HG02852 (cell line): ENCODE measurements around the gene ATP6V0B.

Experiments used
- ATAC-seq: cut with Tn5 transposase; IDR thresholded peaks from one replicate; pipeline ENCODE4 v1.9.1; 2021; ENCODE audit warnings: mild to moderate bottlenecking, moderate library complexity; ENCODE audit not compliant: unreplicated experiment

ATP6V0B gene

DNA sequence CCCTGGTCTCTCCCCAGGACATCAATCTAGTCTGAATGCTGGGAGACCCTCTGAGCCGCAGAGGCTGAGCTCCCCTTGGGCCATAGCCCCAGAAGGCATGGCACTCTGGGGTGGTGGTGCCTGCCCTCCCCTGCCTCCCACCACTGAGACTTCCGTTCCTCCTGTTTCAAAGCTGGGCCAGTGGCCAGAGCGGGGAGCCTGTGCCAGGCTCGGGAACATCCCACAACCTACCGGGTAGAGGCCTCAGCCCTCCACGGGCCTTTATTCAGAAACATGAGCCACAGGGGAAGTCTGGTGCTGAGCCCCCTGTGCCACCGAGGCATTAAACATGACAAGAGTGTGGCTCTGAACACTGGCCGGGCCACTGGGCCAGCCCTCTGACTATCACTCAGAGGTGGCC lies 24.7 kb downstream of the ATP6V0B start:
- no peak for ATAC-seq

- ATAC-seq: no peak
Observed at GRCh38 chr1:44000122-44000665, 25.4 kb downstream of the ATP6V0B start.

DNA sequence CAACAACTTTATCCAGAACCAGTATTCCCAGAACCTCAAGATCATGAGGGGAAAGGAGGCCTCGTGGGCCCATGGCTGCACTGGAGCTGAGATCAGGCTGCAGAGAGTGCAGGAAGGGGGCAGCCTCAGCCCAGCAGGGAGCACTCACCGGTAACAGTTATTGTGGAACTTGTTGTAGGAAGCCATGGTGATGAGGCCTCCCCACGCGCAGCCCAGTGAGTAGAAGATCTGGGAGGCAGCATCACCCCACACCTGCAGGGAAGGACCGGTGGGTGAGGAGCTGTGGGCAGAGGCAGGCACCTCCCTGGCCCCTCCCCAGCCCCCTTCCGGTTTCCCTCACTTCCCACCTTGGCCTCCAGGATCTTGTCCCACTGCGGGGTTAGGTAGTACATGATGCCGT lies 27.4 kb downstream of the ATP6V0B start:
- ATAC-seq: no peak

DNA sequence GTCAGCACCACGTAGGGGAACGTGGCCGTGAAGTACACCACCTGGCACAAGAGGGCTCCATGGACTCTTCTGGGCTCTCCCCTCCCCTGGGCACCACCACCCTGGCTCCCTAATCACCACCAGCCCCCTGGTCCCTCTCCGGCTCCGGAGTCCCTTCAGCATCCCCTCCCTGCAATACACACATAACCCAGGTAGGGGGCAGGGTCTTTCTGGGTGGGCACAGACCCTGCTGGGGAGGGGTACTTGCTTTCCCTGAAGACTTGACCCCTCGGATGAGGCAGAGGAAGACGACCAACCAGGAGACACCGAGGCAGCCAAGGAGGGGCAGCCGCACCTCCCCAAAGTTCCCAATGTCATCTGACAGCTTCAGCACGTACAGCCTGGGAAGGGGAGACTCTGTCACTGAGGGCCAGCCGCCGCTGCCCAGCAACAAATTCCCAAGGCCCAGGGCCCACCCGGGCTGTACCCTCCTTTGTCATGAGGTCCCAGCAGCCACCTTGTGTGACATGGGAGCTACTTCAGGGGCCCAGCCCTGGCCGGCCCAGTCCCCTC lies 27.9 kb downstream of the ATP6V0B start:
- ATAC-seq: no peak

DNA sequence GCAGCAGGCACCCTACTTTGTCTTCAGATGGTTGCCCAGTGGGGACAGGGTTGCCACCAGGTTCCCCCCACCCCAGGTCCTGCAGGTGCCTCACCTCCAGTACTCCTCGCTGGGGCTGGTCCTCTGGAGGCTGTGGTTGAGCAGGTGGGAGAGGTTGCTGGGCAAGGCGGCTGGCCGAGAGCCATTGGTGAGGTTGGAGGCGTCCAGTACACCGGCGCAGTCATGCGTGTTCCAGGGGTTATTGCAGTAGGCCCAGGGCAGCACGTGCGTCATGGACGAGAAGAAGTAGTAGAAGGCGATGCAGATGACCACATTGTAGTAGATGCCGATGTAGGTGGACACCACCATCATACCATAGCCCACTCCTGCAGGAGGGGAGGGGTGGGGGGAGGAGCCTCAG lies 33.5 kb downstream of the ATP6V0B start:
- no peak for ATAC-seq

DNA sequence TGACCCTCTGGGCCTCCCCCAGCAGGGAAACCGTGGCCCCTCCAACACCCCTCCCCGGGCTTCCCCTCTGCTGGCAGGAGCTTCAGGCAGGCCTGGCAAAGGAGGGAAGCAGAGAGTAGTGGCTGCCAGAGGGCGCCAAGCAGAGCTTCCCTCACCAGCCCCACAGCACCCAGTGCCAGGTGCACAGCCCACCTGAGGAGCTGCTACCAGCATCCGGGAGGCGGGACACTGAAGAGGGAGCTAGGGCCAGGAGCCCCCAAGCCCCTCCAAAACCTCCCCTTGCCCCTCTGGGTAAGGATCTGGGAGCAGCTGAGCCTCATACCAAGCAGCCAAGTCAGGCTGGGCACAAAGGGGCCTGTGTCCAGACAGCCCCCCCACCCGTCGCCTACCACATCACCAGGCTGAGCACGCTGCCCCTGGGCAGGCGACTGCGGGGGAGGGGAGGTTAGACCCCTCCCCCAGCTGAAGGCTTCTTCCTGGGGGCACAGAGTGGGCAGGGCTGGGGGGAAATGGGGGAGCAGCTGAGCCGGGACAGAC lies 36.2 kb downstream of the ATP6V0B start:
- no peak for ATAC-seq

DNA sequence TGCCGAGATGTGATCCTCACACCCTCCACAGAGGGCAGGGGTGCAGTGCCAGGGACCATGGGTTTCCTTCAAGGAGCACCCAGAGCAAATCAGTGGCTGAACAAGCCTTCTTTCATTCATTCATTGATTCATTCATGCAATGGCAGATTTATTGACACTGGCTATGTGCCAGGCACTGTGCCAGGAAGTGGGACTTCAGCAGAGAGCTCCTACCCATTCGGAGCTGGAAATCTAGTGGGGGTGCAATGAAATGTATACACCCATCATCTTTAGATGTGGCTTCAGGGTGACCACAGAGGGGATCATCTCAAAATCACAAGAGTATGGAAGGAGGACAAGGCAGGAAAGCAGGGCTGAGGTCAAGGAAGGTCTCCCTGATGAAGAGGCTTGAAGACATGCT lies 37.6 kb downstream of the ATP6V0B start:
- ATAC-seq: no peak

DNA sequence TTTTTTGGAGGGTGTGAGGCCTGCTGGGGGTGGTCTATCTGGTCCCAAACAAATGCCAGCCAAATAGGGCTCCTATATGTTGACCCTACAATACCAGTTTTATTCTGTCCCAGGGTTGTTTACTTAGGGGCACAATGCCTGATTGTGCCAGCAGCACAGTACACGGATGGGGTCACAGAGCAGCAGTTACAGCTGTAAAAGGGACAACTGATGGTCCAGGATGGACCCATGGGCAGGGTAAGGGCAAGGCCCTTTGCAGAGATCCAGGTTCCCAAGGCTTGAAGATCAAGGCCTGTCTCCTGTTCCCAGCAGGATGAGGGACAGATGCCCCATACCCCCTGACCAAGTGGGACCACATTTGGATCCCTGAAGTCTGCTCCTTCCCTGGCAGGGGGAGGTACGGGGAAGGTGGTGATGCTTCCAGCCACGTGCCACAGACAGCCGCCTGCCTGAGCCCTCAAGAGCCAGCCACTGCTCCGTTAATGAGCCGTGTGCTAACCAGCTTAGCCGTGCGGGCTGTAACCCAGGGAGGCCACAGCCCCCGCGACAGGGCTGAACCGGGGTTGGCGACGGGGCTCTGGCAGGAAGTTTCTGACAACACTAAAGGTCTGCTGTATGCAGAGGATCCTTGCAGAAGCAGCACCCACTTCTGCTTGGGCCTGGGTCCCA lies 38.3 kb downstream of the ATP6V0B start:
- no peak for ATAC-seq

GRCh38 chr1:44013949-44014348 lies 39.2 kb downstream of the ATP6V0B start:
- ATAC-seq: no peak

DNA sequence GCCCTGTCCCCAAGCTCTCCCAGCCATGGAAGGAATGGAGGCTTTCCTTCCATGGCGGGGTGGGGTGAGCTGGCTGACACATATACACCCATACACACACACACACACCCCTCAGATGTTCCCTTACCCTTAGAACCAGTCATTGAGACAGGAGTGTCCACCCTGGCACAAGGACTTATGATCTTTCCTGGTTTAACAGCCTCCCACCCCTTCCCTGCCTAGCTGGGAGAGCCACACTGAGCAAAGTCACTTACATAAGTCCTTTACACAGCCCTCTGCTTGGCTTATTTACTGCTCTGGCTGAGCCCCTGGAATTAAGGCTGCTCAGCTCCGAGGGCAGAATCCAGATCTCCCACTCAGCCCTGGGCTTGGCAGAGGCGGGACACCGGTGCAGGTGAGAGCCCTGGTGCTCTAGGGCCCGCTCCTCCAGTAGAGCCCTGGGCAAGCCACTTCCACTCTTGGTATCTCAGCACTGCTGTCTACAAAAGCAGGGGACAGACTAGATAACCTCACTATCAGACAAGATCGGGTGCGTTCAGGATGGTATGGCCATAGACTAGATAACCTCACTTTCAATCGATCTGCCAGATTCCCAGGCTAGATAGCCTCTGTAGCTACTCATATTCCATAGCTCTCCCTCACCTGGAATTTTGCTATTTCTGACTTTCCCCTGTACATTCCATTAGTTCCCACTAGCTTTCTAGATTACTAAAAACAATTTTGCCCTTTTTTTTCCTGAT lies 39.8 kb downstream of the ATP6V0B start:
- no peak for ATAC-seq

GRCh38 chr1:44015206-44015605 lies 40.4 kb downstream of the ATP6V0B start:
- ATAC-seq: no peak

DNA sequence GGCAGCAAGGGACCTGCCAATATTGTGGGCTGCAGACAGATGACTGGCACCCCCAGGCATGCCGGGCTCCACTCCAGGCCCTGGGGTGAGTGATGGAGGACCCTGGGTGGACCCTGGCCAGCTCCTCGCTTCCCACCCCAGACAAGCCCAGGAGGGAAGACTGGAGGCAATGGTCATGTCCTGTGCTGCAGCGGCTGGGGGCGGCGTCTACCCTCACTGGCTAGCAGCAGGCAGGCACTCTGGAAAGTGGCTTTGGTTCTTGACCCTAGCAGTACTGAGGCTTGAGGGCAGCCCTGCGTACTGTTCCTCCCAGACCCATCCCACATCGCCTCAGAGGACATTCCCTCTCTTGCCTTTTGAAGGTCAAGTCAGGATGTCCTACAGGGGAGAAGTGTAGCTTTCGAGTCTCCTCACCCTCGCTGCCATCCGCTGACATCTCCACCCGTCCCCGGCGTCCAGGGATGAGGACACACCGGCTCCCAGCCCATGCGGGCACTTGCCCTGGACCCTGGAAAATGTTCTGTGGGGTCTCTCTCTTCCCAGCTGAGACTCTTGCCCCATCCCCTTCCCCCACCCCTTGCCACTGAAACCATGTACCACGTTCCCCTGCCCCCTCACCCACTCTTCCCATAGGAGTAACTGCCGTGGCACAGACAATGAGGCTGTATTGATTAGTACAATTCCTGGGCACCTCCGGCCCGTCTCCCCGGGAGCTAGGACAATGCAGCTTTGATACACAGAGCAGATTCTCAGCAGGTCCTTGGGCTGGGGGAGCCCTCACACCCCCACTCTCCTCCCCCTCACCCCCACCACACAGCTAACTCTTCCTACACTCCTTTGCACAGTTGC lies 41.5 kb downstream of the ATP6V0B start:
- ATAC-seq: no peak

GRCh38 chr1:44016890-44017400 lies 42.2 kb downstream of the ATP6V0B start:
- no peak for ATAC-seq

DNA sequence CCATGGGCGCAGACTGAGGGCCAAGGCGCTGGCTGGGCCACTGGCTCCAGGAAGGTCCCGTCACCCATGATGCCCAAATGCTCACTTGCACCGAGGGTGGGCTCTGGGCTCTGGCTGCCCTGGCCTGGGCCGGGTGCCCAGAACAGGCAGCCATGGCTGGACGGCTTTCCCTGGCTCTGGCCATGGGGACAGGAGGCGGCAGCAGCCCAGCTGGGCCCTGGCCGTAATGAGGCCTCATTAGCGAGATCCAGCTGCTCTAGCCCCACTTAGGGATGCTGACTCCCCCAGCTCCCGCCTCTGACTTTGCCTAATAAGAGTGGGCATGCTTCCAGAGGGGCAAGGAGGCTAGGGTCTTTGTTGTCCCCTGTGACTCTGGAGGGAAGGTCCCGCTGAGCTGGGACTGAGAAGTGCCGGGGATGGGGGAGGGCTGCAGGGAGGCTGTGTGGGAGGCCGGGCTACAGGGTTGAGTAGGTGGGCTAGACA lies 44.7 kb downstream of the ATP6V0B start:
- ATAC-seq: no peak

DNA sequence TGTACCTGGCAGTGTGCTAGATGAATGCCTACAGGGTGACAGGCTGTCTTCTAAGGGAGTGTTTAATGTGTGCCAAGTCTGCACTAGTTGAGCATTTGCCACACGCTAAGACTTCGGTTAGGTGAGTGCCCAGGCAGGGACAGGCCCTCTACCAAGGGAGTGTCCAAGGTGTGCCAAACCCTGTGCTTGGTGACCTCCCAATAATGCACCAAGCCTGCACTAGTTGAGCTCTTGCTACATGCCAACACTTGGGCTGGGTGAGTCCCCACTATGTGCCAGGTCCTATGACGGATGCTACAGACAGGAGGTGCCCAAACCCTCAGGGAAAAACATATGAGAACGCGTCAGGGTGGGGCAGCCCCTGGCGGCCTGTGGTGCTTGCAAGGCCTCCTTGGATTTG lies 45.7 kb downstream of the ATP6V0B start:
- no peak for ATAC-seq

GRCh38 chr1:44021156-44021555 lies 46.4 kb downstream of the ATP6V0B start:
- no peak for ATAC-seq

DNA sequence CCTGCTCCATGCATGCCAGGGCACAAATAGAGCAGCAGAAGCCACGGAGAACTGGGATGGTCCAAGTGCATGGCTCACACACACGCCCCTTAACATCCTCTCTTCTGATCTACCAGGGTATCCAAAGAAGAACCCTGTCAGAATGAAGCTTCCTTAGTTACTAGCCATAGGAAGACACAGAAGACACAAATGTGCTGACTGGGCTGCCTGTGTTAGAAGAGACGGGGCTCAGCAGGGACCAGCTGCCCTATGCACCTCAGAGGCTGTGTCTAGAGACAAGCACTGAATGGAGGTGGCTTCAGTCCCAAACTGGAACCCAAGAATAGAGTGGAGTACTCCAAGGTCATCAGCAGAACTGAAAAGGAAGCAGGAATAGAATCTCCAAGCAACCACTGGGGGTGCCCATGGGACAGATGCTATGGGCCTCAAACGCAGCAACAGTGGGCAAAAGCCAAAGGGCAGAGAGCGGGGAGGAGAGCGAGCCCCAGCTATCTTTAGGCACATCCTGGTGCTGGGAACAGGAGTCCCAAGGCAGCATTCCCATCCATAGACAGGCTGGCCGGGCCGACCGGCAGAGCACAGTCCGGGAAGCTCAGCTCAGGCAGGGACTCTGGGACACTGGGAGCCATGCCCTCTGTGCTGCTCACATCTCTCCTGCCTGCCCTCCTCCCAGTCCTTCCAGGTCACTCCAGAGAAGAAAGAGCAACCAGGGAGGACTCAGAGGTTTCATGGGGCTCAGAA lies 47.0 kb downstream of the ATP6V0B start:
- no peak for ATAC-seq

DNA sequence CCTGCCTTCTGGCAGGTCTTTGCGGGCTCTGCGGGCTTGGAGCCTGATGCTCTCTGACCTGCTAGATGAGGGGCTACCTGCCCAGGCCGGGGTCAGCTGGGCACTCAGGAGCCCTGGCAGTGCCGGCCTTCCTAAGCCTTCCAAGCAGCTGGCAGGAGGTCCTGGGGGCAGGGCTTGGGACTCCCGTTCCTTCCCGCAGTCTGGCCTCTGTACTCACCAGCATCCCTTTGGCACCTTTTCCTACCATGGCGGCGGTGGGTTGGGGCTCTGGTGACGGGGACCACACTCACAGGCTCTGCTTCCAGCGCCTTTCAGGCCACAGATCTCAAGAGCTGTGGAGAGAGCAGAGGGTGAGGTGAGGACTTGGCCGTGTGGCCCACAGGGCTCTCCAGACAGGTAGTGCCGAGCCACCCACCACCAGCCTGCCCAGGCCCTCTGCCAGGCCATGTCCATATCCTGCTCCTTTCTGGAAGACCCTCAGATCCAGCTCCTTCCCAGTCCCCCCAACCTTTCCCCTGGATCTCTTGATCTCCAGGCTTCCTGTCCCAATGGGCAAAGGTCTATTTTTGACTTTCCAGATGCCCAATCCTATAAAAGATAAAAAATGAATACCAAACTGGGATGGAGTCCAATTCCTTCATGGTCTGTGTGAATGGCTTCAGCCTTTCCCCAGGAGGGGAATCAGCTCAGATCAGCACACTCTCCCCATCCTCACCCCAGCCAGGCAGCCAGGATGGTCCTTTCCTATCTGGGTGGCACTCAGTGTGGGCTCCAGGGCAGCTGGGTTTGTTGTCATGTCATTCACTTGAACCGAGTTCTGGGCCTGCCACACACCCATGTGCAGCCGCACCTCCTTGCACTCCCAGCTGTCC lies 49.5 kb downstream of the ATP6V0B start:
- ATAC-seq: no peak
